Stimulated activated CD8-positive, alpha-beta memory T cell treated with anti-CD3 and anti-CD28 coated beads, Interleukin-2, amount 100 ng/mL, for 48 hours (primary cell): ENCODE results near the gene FEN1.

Experiments used
- DNase-seq, 2 donors: peaks; one replicate each; pipeline ENCODE4 v3.0.0-alpha.2; 2020; ENCODE audit warnings: low read depth in 2 of 2

The FEN1 gene

GRCh38 chr11:61795459-61795858, 2.7 kb downstream of the FEN1 start:
- DNase-seq: no peak

GRCh38 chr11:61795876-61796526, 3.3 kb downstream of the FEN1 start:
- no peak for DNase-seq

GRCh38 chr11:61797263-61797944, 4.7 kb downstream of the FEN1 start:
- peak in 1 of 2 donors; percentile 38 for DNase-seq

- no peak for DNase-seq
Measured at GRCh38 chr11:61799665-61800284, 7.1 kb downstream of the FEN1 start.

GRCh38 chr11:61800331-61801281, 7.9 kb downstream of the FEN1 start:
- no peak for DNase-seq

- no peak for DNase-seq
Measured at GRCh38 chr11:61802605-61803004, 9.9 kb downstream of the FEN1 start.

GRCh38 chr11:61803889-61804647, 11.4 kb downstream of the FEN1 start:
- DNase-seq: no peak

GRCh38 chr11:61805146-61805545, 12.4 kb downstream of the FEN1 start:
- no peak for DNase-seq

- no peak for DNase-seq
Measured at GRCh38 chr11:61806785-61807184, 14.1 kb downstream of the FEN1 start.

GRCh38 chr11:61810671-61811175, 18.0 kb downstream of the FEN1 start:
- no peak for DNase-seq

GRCh38 chr11:61811831-61812230, 19.1 kb downstream of the FEN1 start:
- DNase-seq: no peak

GRCh38 chr11:61812736-61813411, 20.2 kb downstream of the FEN1 start:
- DNase-seq: no peak

- DNase-seq: no peak
Measured at GRCh38 chr11:61814247-61814957, 21.7 kb downstream of the FEN1 start.

- peak in 1 of 2 donors; percentile 38 for DNase-seq
Measured at GRCh38 chr11:61814958-61815789, 22.5 kb downstream of the FEN1 start.

- DNase-seq: peak in 1 of 2 donors; percentile 52
Measured at GRCh38 chr11:61815790-61816735, 23.4 kb downstream of the FEN1 start.

- DNase-seq: peak; percentile 71 to 80
Measured at GRCh38 chr11:61816736-61817455, 24.2 kb downstream of the FEN1 start, which contains the start of gene FADS1. Gene FADS1 (minus strand): TSS chr11:61817003. CDS start chr11:61816929, 74 bp downstream.
